Lower lobe of right lung (tissue), 2 donors: Measurements from ENCODE around the gene H1-8. TPM values are rescaled to one million over a fixed set of nuclear protein-coding genes. Genes with fewer than 3 reads are reported as not detected.

Experiments
- ATAC-seq, 2 donors: fragments of 200-7000 bp; cut with Tn5 transposase; one replicate each; pipeline ENCODE4 v1.9.1; 2020 to 2022; ENCODE audit warnings: mild to moderate bottlenecking in 2 of 2, moderate library complexity in 2 of 2
- DNase-seq: peaks from one replicate; pipeline ENCODE4 v3.0.0-alpha.2; 2020
- H3K27ac ChIP-seq: fragments of 200-600 bp; one replicate; pipeline ENCODE4 v1.8.0; 2022
- H3K27me3 ChIP-seq: fragments of 200-600 bp; one replicate; pipeline ENCODE4 v1.8.0; 2022; ENCODE audit warnings: low read depth
- H3K36me3 ChIP-seq: fragments of 200-600 bp; one replicate; pipeline ENCODE4 v1.8.0; 2022; ENCODE audit warnings: mild to moderate bottlenecking
- H3K4me1 ChIP-seq: fragments of 200-600 bp; one replicate; pipeline ENCODE4 v1.8.0; 2022
- H3K4me3 ChIP-seq: fragments of 200-600 bp; one replicate; pipeline ENCODE4 v1.8.0; 2022; ENCODE audit warnings: mild to moderate bottlenecking
- H3K9me3 ChIP-seq: fragments of 200-600 bp; one replicate; pipeline ENCODE4 v1.8.0; 2022
- CTCF ChIP-seq: fragments of 200-600 bp; IDR thresholded peaks from one replicate; pipeline ENCODE4 v1.8.0; 2022; ENCODE audit warnings: antibody characterized with exemption, mild to moderate bottlenecking
- intact Hi-C: fragments of 100-400 bp; cut with DNase I; formaldehyde crosslinking; loops from one replicate; pipeline ENCODE4 v1.11.0; 2022
- total RNA-seq: library from RNA; stranded (reverse); fragmentation: NEBNext Ultra II Directional; extraction: Animal tissue kit (Norgen Biotek cat#: 25700); gene quantifications from one replicate; pipeline ENCODE4 v1.2.1, GENCODE V29; 2021
- donor health status: DM: no; HTN: yes; CAD: no; lungs with severe emphysema.

H1-8 gene
- total RNA-seq, 1 donor from 2014 or later: not detected

GRCh38 chr3:129505341-129505740 is 37.6 kb upstream of the H1-8 start:
- H3K4me3 ChIP-seq: no peak overlapping the region
- TF ChIP-seq CTCF: no peak
- H3K27me3 ChIP-seq: no peaks in the 10 kb centered on the region
- intact Hi-C loops: no loop called here
- ATAC-seq (no peak), DNase-seq (no peak)
- H3K36me3 ChIP-seq: peaks cover 61% of the 10 kb centered on the region
- H3K27ac ChIP-seq: no peak overlapping the region
- no peaks in the 10 kb centered on the region for H3K9me3 ChIP-seq
- H3K4me1 ChIP-seq: peaks cover 26% of the 10 kb centered on the region

- no peak overlapping the region for H3K4me3 ChIP-seq
- DNase-seq: no peak
- H3K9me3 ChIP-seq: no peaks in the 10 kb centered on the region
- no peaks in the 10 kb centered on the region for H3K27me3 ChIP-seq
- TF ChIP-seq CTCF: no peak
- intact Hi-C loops: no loop called here
- peaks cover 17% of the 10 kb centered on the region for H3K4me1 ChIP-seq
- H3K27ac ChIP-seq: no peak overlapping the region
- no peak for ATAC-seq
- H3K36me3 ChIP-seq: peaks cover 58% of the 10 kb centered on the region
These were observed 36.7 kb upstream of the H1-8 start for GRCh38 chr3:129506231-129506742.

GRCh38 chr3:129507181-129507831 is 35.7 kb upstream of the H1-8 start:
- Histone ChIP-seq H3K36me3 (peaks cover 62% of the 10 kb centered on the region), H3K9me3 (no peaks in the 10 kb centered on the region), H3K27ac (peak overlapping the region; percentile 27), H3K4me3 (no peak overlapping the region), H3K4me1 (peaks cover 16% of the 10 kb centered on the region), H3K27me3 (no peaks in the 10 kb centered on the region)
- ATAC-seq: peak; percentile 17 to 54
- intact Hi-C loops: no loop called here
- DNase-seq: no peak
- TF ChIP-seq CTCF: no peak

- no peak for ATAC-seq
- no peaks in the 10 kb centered on the region for H3K9me3 ChIP-seq
- TF ChIP-seq CTCF: no peak
- intact Hi-C loops: no loop called here
- no peak overlapping the region for H3K27ac ChIP-seq
- no peak overlapping the region for H3K4me3 ChIP-seq
- H3K27me3 ChIP-seq: no peaks in the 10 kb centered on the region
- peaks cover 48% of the 10 kb centered on the region for H3K36me3 ChIP-seq
- DNase-seq: no peak
- no peaks in the 10 kb centered on the region for H3K4me1 ChIP-seq
These were observed 30.4 kb upstream of the H1-8 start for GRCh38 chr3:129512595-129512994.

GRCh38 chr3:129513705-129514104 is 29.3 kb upstream of the H1-8 start:
- peaks cover 47% of the 10 kb centered on the region for H3K36me3 ChIP-seq
- ATAC-seq (peak in 1 of 2 donors; percentile 9), DNase-seq (no peak)
- H3K27me3 ChIP-seq: no peaks in the 10 kb centered on the region
- no peaks in the 10 kb centered on the region for H3K4me1 ChIP-seq
- H3K9me3 ChIP-seq: no peaks in the 10 kb centered on the region
- no peak for TF ChIP-seq CTCF
- H3K4me3 ChIP-seq: no peak overlapping the region
- no peak overlapping the region for H3K27ac ChIP-seq
- intact Hi-C loops: no loop called here
